Measurements from ENCODE around the gene EDNRA.

The EDNRA gene

GRCh38 chr4:147542229-147542990, 61.5 kb downstream of the EDNRA start:
- no peak for DNase-seq (ENCODE audit: low spot score)

- no peak for DNase-seq (ENCODE audit: low spot score)
These were observed 62.1 kb downstream of the EDNRA start for GRCh38 chr4:147543034-147543433.

- no peak for DNase-seq (ENCODE audit: low spot score)
These were observed 65.5 kb downstream of the EDNRA start for GRCh38 chr4:147546349-147546748.

GRCh38 chr4:147547314-147548056, 66.6 kb downstream of the EDNRA start:
- no peak for DNase-seq (ENCODE audit: low spot score)

GRCh38 chr4:147548256-147548655, 67.4 kb downstream of the EDNRA start:
- DNase-seq (ENCODE audit: low spot score), result no peak

- DNase-seq (ENCODE audit: low spot score), result no peak
These were observed 69.8 kb downstream of the EDNRA start for GRCh38 chr4:147550626-147551246.

GRCh38 chr4:147560625-147561024, 79.7 kb downstream of the EDNRA start:
- DNase-seq (ENCODE audit: low spot score), result no peak

- DNase-seq (ENCODE audit: low spot score), result no peak
These were observed 85.9 kb downstream of the EDNRA start for GRCh38 chr4:147566762-147567161.

- no peak for DNase-seq (ENCODE audit: low spot score)
These were observed 86.4 kb downstream of the EDNRA start for GRCh38 chr4:147567276-147567675.

- DNase-seq (ENCODE audit: low spot score), result no peak
These were observed 89.7 kb downstream of the EDNRA start for GRCh38 chr4:147570616-147571015.

- DNase-seq (ENCODE audit: low spot score), result no peak
These were observed 90.3 kb downstream of the EDNRA start for GRCh38 chr4:147571036-147571770.

- no peak for DNase-seq (ENCODE audit: low spot score)
These were observed 95.2 kb downstream of the EDNRA start for GRCh38 chr4:147576084-147576483.

GRCh38 chr4:147578051-147578476, 97.2 kb downstream of the EDNRA start:
- DNase-seq (ENCODE audit: low spot score), result no peak

- no peak for DNase-seq (ENCODE audit: low spot score)
These were observed 97.7 kb downstream of the EDNRA start for GRCh38 chr4:147578593-147578992.

GRCh38 chr4:147580396-147580795, 99.5 kb downstream of the EDNRA start:
- DNase-seq (ENCODE audit: low spot score), result no peak

- no peak for DNase-seq (ENCODE audit: low spot score)
These were observed 100.9 kb downstream of the EDNRA start for GRCh38 chr4:147581606-147582350.

- no peak for DNase-seq (ENCODE audit: low spot score)
These were observed 101.6 kb downstream of the EDNRA start for GRCh38 chr4:147582386-147583060.

- no peak for DNase-seq (ENCODE audit: low spot score)
These were observed 103.0 kb downstream of the EDNRA start for GRCh38 chr4:147583876-147584275.

GRCh38 chr4:147586032-147586431, 105.1 kb downstream of the EDNRA start:
- no peak for DNase-seq (ENCODE audit: low spot score)

- no peak for DNase-seq (ENCODE audit: low spot score)
These were observed 105.7 kb downstream of the EDNRA start for GRCh38 chr4:147586637-147587036.

- no peak for DNase-seq (ENCODE audit: low spot score)
These were observed 106.1 kb downstream of the EDNRA start for GRCh38 chr4:147587041-147587440.
